Measurements from ENCODE around the gene MFRP.
A peak's percentile ranks its signal among the peaks of the same experiment; 100 is the strongest.

MFRP gene

DNA sequence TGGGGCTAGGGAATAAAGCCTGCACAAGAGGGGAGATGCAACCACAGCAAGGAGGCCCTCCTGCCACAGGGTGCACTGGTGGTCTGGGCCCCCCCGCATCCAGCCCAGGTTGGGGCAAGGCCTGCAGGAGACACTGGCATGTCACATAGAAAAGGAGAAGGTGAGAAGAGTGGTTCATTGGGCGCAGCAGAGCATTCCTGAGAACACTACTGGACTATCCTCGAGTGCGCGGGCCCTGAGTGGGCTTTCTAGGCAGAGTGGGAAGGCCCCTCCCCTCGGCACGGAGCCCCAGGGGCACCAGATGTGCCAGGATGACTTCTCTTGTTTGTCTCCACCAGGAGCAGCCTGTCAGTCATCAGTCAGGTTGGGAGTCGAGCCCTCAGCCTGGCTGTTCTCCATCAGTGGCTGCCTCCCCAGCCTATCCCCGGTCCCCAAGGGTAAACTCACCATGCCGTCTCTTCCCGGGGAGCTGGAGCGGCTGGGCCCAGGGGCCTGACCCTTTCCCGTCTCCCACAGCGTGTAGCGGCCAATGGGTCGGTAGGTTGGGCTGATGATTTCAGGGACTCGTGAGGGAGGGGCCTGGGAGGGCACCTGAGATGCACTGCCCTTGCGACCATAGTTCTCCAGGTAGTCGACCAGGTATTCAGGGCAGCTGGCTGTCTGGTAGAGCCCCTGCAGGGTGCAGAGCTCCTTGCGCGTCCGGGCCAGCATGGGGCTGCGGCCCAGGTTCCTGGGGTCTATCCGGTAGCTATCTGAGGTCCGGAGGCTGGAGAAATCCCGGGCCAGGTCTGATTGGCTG lies 26.0 kb upstream of the MFRP start:
- no peak for DNase-seq

DNA sequence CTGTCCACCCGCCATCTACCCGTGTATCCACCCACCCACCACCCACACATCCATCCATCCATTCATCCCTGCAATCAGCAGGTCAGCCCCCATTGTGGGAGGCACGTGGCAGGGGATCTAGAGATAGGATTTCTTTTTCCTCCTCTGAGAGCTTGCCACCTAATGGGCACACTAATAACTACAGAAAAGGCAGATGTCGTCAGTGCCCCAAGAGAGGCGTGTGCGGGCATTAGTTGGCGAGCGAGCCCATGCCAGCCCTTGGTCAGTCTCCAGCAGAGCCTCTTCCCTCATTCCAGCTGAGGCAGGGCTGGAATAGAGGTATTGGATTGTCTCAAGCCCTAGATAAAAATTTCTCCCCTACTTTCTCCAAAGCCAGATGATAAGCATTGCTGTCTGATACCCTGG lies 25.3 kb upstream of the MFRP start:
- DNase-seq, result no peak

DNA sequence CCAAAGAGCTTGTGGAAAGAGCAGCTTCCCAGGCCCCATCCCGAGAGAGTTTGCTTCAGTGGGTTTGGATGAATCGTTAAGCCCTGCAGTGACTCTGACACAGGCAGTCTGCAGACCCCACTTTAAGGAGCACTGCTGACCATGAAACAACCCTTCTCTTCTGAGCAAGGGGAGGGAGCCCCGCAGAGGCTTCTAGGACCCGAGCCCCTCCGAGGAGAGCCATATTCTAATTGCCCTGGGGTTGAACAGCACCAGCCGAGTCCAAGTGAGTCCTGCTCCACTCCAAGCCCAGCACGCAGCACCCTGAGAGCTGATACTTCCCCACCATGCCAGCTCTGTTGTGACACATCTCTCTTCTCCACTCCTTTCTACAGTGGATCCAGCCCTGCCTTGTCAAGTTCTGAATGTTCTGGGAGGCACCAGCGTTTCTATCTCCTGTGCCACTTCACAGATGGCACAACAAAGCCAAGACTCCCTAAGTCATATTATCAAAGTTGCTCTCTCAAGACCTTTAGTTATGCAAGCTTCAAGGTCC lies 24.6 kb upstream of the MFRP start:
- no peak for DNase-seq

DNA sequence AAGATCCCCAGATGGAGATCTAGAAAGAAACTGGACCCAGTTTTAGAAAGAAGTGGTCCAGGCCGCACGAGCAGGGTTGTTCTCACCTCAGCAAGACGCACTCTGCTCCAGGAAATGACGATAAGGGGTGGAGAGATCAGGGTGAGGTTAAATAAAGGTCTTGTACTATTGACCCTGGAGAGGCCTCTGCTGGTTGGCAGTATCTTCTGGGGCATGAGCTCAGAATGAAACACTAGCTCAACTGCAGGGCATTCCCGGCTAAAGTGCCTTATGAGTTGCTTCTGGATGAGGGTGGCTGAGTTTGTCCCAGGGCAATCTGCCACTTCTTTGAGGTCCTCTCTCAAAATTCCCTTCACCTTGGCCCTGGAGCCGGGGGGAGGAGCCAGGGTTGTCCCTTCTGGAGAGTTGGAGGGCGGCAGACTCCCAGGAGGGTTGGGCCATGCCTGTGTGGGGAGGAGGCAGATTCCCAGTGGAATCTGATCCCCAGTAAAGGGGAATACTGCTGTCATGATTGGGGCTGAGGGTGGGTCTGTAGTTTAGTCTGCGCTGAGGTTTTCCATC lies 24.1 kb upstream of the MFRP start:
- no peak for DNase-seq

DNA sequence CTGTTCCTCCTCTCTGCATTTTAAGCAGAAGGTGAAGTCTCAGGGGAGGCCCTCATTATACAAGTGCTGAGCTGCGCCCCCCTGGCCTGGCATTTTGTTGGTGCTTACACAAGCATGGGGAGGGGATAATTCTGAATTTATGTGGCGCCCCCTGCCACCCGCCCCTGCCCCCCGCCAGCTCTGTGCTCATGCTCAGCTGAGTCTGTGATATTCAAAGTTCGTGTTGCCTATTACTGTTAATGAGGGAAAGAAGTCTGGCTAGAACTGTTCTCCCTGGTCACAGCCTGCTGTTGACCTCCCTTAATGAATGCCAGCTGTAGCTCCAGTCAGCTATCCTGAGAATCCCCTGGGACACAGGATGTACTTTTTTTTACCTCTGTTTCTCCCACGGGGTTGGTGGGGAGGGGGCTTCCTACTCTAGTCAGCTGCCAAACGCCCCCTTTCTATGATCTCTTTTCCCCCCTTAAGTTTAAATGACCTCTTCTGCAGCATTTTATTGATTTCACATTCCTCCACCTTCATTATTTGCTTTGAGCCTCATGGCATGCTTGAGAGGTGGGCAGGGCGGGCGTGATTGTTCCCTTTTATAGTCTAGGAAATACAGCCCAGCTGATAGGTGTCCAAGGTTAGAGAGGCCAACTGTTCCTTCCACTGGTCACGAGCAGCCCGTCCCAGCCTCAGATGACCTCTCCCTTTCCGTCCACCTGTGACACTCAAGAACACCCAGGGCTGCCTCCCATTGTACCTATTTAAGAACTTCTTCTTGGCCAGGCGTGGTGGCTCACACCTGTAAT lies 22.8 kb upstream of the MFRP start:
- DNase-seq, result no peak

DNA sequence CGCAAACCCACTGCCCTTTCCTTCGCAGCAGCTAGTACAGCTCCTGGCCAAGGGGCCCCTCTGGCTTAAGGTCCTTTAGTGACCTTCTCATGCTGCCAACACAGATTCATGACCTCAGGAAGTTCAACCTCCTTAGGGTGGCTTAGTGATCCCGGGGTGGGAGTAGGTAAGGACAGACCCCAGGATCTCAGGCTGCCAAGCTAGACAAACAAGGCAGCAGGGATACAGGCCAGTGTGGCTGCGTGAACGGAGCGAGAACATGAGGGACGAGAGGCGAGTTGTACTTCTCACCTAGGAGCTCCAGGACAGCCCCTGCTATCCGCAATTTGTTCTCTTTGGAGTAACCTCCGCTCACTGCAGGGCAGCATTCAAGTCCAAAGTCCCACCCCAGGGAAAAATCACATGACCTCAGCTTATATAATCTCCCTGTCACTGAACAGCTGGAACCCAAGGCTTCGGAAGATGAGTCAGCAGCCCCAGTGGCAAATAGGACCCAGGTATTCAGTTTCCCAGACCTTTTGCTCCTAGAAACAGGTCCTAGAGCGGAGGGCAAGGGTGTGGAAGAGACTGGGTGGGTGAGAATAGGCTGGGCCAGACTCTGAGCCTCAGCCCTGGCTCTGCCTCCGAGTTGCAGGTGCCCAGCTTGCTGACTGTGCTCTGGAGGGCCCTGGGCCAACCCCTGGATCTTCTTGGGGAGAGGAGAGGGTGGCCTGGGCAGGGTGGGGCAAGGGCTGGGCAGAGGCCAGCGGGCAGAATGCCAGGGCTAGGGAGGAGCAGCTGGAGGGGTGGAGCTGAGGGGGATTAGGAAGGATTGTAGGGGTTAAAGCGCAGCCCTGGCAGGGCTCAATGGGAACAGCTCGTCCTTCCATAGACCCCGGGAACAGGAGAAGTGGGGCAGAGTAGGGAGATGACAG lies 21.9 kb upstream of the MFRP start:
- DNase-seq, result no peak

DNA sequence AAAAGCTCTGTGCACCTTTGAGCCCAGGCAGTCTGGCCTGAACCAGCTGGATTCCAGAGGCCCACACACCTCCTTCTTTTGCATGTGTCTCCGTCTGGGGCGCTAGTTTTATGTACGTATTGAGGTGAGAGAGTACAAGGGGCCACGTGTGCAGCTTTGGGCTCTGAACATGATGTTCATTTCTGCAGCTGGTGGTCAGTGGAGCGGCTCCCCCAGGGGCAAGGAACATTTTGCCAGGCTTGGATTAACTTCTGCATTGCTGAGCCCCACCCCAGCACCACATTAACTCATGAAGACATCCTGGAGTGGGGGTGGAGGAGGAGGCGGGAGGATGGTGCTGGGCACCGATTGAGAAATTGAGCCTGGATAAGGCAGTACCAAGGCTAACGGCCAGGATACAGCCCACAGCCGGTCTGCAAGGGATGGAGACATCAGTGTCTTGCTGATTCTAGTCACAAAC lies 21.2 kb upstream of the MFRP start:
- DNase-seq, result no peak

DNA sequence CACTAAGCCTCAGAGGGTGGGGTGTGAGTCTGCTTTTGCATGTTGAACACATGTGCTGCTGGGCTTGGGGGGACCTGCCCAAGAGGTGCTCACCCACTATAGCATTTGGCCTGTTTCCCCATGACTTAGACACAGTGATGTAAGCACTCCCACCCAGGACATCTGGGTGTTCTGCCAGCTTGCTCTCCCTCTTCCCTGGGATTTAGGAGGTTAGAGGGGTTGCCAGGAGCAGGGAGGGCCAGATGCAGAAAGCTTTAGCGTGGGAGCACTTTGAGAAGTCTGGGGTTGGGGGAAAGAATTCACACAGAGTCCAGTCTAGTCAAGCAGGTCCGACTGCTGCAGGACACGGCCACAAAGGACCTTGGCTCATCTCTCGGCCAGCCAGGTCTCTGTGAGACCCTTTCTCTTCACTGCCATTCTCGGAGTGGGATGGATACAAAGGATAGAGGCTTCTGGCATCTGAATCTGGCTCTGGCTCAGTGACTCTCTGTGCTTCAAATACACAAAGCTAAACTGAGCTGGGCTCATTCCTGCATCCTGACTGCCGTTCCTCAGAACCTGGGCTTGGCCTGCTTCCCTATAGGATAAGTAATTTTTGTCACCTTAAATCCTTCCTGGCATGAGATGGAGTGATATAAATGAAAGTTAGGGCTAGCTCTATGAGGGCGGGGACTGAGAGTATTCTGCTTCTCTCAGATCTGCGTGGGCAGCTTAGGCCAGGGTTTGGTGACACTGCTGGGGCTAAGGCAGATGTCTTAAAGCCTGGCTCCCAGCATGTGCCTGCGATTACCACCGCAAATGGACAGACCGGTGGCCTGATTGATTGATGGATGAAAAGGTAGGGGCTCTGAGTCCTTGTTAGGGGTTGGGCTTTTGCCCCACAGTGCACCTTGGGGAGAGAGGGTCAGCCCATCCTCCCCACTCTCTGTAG lies 20.4 kb upstream of the MFRP start:
- DNase-seq, result no peak

DNA sequence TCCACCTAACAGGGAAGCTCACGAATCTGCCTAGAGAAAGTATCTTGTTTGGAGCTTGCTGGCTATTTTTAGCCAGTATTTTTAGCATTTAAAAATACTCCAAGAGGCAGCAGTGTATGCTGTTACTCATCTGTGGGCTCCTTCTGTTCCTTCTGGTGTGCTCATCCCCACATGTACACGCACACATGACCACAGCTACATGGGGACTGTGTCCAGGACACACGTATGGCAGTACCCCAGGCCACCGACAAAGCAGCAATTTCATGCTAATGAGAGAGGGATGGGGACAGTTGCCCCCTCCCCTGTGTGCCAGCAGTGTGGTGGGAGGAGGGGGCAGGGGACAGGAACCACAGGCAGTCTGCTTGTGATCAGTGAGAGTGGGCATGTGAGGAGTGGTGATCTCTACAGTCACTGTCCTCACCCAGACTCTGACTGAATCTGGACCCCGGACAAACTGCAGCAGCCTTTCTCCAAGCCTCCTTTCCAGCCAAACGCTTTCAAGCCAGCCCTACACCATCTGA lies 18.6 kb upstream of the MFRP start:
- no peak for DNase-seq

DNA sequence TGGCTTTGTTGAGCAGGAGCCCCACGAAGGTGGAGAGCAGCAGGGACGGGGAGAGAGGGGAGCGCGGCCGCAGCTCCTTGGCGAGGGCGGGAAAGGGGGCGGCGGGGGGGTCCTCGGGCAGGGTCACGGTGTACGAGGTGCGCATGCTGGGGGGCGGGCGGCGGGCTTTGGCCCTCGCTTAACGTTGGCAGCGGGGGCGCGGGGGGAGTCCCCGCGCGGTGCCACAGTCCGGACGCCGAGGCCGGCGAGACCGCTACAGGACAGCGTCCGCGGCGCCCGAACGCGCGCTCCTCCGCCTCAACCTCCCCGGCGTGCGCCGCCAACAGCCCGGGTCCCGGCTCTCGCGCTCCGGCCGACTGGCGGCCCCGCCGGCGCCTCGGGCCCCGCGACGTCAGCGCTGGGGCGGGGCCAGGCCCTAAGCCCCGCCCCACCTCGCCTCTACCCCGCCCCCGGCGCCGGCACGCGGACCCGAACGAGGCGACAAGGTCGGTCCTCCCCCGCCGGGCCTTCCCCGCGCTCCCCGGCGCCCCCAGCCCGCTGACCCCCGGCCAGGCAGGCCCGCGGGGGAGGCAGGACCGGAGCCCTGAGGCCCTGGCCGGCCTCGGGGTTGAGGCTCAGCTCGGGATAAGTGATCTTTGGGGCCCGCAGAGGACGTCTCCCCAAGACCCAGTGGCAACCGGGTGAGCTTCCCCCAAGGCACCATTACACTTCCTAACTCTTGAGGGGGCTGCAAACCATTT lies 17.5 kb upstream of the MFRP start:
- peak; percentile 48 for DNase-seq

DNA sequence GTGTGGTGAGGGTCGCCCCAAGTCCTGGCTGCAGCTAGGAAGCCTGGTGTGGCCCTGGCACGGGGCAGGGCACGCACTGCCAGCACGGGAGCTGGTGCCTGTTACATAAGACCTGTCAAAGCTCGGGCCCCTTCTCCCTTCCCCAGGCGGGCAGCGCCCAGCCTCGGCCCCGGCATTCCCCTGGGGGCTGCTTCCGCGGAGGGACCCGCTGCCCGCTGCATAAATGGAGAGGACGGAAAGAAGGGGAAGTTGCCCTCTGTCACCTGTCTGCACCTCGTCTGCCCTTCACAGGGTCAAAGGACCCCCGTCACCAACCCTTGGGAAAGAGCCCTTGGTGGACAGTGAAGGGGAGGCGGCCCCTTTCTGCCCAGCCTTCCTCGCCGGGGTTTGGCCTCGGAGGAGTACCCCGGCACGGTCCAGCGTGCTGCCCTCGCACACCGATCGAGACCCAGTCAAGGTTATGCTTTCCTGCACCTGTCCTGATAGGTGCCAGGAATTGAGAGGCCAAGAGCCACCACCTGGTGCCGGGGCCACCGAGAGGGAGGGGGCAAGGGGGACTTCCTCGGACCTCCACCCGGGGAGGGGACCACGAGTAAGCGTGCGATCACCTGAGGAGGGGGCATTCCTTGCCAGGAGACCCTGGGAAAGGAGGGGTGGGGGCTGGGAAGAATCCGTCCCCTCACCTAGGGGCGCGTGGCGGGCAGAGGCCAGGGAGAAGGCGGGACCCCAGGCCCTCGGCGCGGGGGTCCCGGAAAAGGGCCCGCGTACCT lies 16.8 kb upstream of the MFRP start:
- no peak for DNase-seq

DNA sequence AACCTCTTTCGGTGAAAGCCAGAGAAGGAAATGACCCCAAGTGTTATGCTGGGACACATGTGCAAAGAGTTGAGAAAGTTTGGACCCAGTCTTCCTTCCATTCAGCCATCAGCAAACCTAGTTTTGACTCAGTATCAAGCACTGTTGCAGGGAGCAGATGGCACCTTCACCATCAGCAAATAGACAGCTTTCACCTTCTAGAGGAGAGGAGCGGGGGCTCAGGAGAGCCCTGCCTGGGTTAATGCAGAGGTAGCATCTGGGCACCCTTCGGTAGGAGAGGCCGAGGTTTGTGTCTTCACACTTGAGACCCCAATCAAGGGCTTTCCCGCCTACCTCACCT lies 16.2 kb upstream of the MFRP start:
- DNase-seq, result no peak

DNA sequence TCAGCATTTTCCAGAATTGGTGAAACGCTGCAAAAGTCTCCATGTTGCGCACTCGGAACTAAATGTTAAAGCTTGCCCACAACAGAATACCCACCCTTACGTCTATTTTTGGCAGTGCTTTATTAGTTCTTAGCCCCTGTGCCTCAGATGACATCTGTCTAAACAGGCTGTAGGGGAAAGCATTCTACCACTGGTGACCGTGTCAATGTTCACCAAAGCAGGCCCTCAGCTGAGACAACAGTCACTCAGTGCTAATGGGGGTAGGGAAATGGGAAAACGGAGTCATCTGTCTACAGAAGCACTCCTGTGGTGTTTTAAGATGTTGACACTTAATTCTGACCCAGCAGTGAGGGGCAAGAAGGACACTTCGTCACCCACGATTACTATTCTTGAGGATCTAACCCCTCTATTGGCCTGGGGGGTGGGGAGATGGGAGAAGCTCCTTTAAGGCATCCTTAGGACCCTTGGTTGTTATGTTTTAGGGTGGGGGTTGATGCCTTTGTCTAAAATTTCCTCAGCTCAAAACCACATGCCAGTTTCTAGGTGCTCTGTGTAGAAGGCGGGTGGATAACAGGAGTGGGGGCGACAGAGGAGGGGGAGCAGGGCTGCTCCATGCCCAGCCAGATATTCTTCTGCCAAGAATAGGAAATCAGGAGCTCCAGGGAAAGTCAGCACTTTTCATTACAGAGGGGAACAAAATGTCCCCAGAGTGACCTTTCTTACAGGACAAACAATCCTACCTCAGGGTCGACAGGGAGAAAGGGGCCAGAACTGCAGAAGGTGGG lies 15.6 kb upstream of the MFRP start:
- no peak for DNase-seq

DNA sequence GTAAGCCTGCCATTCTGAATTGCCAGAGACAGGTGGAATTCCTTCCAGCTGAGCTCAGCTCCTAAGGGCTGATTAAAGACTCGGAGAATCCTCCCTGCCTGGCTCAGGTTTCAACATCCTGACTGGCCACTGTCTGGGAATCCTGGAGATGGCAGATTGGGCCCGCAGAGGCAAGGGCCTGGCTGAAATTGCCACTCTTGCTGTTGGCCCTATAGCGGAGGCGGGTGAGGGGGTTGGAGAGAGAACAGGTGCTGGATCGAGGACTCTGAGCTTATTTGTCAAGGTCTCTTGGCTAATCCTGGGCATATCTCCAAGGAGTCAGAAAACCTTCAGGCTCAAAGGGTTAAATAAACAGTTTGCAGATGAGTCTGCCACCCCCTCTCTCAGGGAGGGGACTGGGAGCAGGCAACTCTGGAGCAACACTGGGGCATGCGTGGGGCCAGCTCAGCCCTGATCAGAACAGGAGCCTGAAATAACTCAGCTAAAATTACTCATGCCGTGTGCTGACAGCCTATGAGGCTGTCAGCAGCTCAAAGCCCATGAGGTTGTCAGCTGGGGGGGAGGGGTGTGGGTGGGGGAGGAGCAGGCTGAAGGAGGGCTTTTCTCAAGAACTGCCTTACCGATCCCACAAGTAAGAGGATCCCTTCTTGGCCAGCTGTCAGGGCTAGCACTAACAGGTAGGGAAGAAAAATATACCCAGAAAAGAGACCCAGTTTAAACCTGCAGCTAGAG lies 14.7 kb upstream of the MFRP start:
- no peak for DNase-seq

DNA sequence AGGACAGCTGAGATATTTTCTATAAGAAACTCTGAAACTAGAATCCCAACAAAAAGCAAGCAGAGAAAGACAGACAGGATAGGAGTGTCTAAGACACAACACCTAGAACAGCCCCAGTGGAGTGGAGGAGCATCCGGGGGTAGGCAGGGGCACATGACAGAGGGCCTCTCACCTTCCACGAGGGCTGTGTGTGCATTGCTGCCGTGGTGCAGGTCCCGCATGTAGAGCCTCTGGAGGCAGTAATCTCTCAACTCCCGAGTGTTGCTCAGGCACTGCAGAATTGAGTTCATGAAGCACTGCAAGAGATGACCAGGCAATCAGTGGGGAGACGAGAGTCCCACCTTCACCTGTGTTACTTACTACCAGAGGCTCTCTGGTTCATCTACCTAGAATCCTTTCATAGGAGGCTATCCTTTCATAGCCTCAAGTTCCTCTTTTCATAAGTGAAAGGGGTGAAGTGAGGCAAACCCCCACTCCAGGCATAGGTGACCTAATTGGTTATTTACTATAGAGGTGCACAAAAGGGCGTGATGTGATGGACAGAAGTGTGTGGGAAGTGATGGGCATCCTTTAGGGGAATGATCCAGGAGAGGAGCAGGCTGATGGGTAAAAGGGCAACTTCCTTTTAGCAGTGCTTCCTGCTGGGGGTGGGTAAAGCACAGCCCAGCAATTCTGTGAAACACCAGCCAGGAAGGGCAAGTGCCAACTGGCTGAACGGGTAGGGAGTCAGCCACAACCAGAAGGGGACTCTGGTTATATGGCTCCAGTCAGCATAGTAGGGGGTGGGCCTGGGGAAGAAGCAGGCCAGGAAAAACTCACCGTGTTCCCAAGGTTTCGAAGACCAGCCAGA lies 13.1 kb upstream of the MFRP start:
- no peak for DNase-seq

DNA sequence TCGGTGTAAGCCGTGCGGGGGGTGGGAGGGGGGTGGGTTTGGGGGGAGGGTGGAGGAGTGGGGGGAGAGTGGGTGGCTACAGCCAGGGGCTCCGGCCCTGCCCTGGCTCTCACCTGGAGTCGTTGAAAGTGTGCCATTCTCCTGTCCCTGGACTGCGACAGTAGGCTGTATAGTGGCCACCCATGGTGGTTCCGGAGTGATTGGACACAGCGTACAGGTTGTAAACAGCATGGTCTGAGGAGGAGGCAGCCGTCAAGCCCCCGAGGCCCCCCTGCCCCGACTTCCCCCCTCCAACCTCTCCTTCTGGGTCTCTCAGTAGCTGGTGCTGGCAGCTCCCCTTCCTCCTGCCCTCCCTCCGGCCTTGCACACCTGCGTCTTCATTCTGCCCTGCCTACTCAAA lies 10.6 kb upstream of the MFRP start:
- DNase-seq, result no peak

DNA sequence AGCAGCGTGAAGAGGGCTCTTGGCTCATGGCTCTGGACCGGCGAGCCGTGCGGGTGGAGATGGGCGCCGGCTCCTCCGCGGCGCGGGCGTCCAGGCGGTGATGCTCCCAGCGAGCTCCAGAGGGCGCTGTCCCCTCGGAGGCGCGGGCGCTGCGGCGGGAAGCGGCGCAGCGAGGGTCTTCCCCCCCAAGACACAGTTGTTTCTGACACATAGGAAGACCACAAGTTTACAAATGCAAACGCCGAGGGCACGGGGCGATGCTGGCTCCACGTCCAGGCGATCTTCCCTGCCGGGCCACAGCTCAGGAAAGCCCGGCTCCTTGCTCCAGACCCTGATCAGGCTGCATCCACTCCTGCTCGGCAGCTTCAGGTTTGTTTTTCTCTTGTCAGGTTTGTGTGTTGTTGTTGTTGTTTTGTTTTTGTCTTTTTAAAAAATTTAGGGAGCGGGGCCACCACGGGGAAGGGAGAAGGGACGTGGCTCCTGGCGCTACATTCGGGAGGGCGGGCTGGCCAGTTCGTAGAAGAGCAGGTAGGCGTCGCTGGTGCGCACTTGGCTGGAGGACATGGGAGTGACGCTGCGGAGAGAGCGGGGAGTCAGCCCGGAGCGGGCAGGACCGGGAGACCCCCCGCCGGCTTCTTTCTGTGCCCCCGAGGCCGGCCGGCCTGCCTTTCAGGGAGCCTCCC lies 10.0 kb upstream of the MFRP start:
- DNase-seq, result peak; percentile 66
